Measurements from ENCODE around the gene PFDN4.

The PFDN4 gene

DNA sequence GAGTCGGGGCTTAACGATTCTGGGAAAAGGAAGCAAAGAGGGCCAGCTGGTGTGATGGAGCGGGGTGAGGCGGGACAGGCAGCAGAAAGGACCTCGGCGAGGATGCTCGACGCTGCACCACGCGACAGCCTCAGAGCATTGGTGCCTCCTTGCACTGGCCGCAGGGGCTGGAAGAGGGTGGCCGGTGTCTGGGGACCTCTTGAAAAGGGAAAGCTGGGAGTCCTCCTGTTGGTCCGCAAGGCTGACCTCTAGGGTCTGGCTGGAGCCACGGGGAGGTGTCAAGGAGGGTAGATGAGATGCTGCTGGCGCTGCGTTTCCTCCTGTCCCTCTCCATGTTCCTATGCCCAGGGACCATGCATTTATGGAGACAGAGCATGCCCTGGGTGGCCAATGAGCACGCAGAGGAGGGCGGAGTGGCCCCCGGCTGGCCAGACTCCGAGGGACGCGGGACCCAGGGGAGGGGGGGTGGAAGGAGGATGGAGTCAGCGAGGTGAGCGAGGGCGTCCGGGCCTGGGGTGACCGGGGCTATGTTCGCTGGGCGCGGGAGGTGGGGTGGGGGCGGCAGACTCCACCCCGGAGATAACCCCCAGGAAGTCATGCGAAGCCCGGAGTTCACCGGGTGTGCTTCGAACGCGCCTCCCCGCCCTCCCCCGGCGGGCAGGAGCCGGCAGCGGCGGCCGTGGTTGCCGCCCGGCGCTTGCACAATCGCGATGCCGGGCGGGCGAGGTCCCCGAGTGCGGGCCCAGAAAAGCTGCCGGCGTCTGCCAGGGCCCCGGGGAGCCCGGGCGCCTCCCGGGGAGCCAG lies 34.0 kb upstream of the PFDN4 start, which contains the start of gene CYP24A1:
CYP24A1 (minus strand) TSS at position 334 of the 804 bp plus-strand sequence. CDS start 407 bp downstream, outside the sequence.
- no peak for DNase-seq (ENCODE audit: insufficient read length, low spot score)

DNA sequence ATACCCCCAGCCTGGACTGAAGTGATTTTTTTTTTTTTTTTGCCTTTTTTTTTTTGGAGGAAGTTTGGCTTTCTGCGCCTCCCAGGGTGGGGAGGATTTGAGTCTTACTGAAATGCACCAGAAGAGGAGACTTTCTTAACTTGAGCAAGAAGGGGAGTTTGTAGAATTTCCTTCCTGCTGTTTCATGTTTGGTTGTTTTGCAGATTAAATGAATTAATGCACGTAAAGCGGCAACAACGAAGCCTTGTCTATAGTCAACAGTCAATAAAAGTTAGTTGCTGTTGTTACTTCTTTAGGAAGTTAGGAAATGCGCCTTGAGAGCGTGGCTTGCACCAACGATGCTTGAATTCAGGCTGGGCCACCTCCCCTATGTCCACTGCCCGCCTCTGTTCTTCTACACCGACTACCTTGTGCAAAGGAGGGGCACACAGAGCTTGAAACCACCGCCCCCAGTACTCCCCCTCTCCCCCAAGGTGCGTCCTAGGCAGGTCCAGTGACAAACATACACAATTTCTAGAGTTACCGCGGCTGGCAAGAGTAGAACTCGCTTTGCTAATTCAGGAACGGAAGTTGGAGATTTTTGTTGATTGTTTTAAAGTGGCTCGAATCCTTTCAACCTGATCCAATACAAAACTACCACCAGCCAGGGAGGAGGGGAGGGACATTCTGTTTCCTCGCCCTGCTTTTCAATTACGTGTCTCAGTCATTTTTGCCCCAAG lies 33.3 kb upstream of the PFDN4 start:
- TF ChIP-seq POLR2AphosphoS5 (IDR thresholded peaks at IDR 0.05; ENCODE audit: low read depth, low read length): no peak
- no peak for TF ChIP-seq POLR2A (IDR thresholded peaks at IDR 0.05; ENCODE audit: low read depth, low read length)
- no peak for TF ChIP-seq POU2F2 (IDR thresholded peaks at IDR 0.05; ENCODE audit: low read depth, low read length)
- no peak for TF ChIP-seq PAX5 (IDR thresholded peaks at IDR 0.05; ENCODE audit: insufficient read depth, low read length, severe bottlenecking)
- TF ChIP-seq TAF1 (IDR thresholded peaks at IDR 0.05; ENCODE audit: low read depth, low read length): no peak
- no peak for TF ChIP-seq SPI1 (IDR thresholded peaks at IDR 0.05; ENCODE audit: low read depth, low read length)
- no peak for FAIRE-seq

More for the DNA sequence above, 34.0 kb upstream of the PFDN4 start, which contains the start of gene CYP24A1:
- TF ChIP-seq TAF1 (IDR thresholded peaks at IDR 0.05; ENCODE audit: low read depth, low read length) (no peak), SPI1 (IDR thresholded peaks at IDR 0.05; ENCODE audit: low read depth, low read length) (no peak), POLR2AphosphoS5 (IDR thresholded peaks at IDR 0.05; ENCODE audit: low read depth, low read length) (no peak)
- FAIRE-seq: no peak

DNA sequence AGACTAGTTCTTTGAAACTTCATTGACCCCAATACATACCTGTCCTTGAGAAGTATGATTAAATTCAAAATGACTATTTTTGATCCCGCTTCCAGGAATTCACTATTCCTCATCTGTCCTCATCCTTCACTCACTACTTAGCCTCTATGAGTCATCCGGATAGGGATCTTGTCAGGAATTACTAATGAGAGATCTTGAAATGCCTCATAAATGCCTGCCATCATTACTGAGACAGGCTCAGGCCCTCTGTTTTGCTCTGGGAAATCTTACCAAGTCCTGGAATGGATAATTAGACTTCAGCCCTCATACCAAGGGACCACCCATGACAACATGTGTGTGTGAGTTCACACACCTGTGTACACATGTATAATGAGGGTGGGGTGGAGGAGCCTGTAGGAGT lies 31.3 kb upstream of the PFDN4 start:
- no peak for DNase-seq (ENCODE audit: insufficient read length, low spot score)
- no peak for FAIRE-seq
- no peak for TF ChIP-seq POU2F2 (IDR thresholded peaks at IDR 0.05; ENCODE audit: low read depth, low read length)
- TF ChIP-seq POLR2A (IDR thresholded peaks at IDR 0.05; ENCODE audit: low read depth, low read length): no peak
- TF ChIP-seq SPI1 (IDR thresholded peaks at IDR 0.05; ENCODE audit: low read depth, low read length): no peak
- TF ChIP-seq POLR2AphosphoS5 (IDR thresholded peaks at IDR 0.05; ENCODE audit: low read depth, low read length): no peak
- TF ChIP-seq PAX5 (IDR thresholded peaks at IDR 0.05; ENCODE audit: insufficient read depth, low read length, severe bottlenecking): no peak
- no peak for TF ChIP-seq TAF1 (IDR thresholded peaks at IDR 0.05; ENCODE audit: low read depth, low read length)

More for the DNA sequence above, 33.3 kb upstream of the PFDN4 start:
- no peak for DNase-seq (ENCODE audit: insufficient read length, low spot score)

GRCh38 chr20:54177378-54177777 lies 30.5 kb upstream of the PFDN4 start:
- DNase-seq (ENCODE audit: insufficient read length, low spot score) (no peak), FAIRE-seq (no peak)
- TF ChIP-seq PAX5 (IDR thresholded peaks at IDR 0.05; ENCODE audit: insufficient read depth, low read length, severe bottlenecking): no peak
- no peak for TF ChIP-seq TAF1 (IDR thresholded peaks at IDR 0.05; ENCODE audit: low read depth, low read length)

- DNase-seq (ENCODE audit: insufficient read length, low spot score) (no peak), FAIRE-seq (no peak)
- TF ChIP-seq POLR2A (IDR thresholded peaks at IDR 0.05; ENCODE audit: low read depth, low read length) (no peak), SPI1 (IDR thresholded peaks at IDR 0.05; ENCODE audit: low read depth, low read length) (no peak), TAF1 (IDR thresholded peaks at IDR 0.05; ENCODE audit: low read depth, low read length) (no peak), PAX5 (IDR thresholded peaks at IDR 0.05; ENCODE audit: insufficient read depth, low read length, severe bottlenecking) (no peak), POU2F2 (IDR thresholded peaks at IDR 0.05; ENCODE audit: low read depth, low read length) (no peak), POLR2AphosphoS5 (IDR thresholded peaks at IDR 0.05; ENCODE audit: low read depth, low read length) (no peak)
These were observed 29.6 kb upstream of the PFDN4 start for GRCh38 chr20:54178256-54178655.

DNA sequence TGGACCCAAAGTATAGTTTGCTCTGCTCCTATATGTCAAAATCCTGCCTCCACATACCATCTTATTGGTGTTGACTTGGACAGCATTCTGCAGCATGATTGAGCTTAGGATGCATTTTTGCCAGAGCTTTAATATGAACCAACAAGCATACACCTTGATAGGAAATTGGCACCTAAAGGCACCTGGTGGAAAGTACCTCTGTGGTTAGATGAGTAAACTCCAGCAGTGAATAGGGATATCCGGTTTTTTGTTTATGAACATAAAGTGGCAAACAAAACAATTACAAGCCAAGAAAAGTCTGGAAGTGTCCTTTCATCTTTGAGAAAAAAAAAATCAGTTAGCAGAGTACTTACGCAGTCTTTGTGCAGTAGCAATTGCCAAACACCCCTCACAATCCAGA lies 27.9 kb upstream of the PFDN4 start:
- no peak for FAIRE-seq
- DNase-seq (ENCODE audit: insufficient read length, low spot score): no peak
- TF ChIP-seq SPI1 (IDR thresholded peaks at IDR 0.05; ENCODE audit: low read depth, low read length) (no peak), POLR2AphosphoS5 (IDR thresholded peaks at IDR 0.05; ENCODE audit: low read depth, low read length) (no peak), POLR2A (IDR thresholded peaks at IDR 0.05; ENCODE audit: low read depth, low read length) (no peak), POU2F2 (IDR thresholded peaks at IDR 0.05; ENCODE audit: low read depth, low read length) (no peak), PAX5 (IDR thresholded peaks at IDR 0.05; ENCODE audit: insufficient read depth, low read length, severe bottlenecking) (no peak), TAF1 (IDR thresholded peaks at IDR 0.05; ENCODE audit: low read depth, low read length) (no peak)

DNA sequence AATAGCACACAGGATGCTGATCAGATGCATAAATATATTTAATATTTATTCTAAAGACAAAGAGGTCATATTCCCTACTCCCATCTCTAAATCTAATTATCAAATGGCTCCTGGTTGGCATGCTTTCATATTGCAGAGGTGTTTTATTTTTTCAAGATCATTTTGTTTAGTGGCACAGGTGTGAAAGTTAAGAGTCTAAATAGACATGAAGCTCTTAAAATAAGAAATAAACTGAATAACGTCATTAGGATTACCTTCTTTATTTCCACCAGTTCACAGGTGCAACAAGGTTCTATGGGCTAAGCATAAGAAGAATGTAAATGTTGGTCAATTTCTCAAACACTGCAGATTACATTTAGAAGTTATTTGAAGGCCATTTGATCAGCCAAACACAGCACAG lies 27.0 kb upstream of the PFDN4 start:
- no peak for DNase-seq (ENCODE audit: insufficient read length, low spot score)

GRCh38 chr20:54184071-54184470 lies 23.8 kb upstream of the PFDN4 start:
- no peak for DNase-seq (ENCODE audit: insufficient read length, low spot score)

More for the DNA sequence above, 27.0 kb upstream of the PFDN4 start:
- no peak for FAIRE-seq
- TF ChIP-seq POLR2AphosphoS5 (IDR thresholded peaks at IDR 0.05; ENCODE audit: low read depth, low read length) (no peak), PAX5 (IDR thresholded peaks at IDR 0.05; ENCODE audit: insufficient read depth, low read length, severe bottlenecking) (no peak), POLR2A (IDR thresholded peaks at IDR 0.05; ENCODE audit: low read depth, low read length) (no peak), POU2F2 (IDR thresholded peaks at IDR 0.05; ENCODE audit: low read depth, low read length) (no peak), TAF1 (IDR thresholded peaks at IDR 0.05; ENCODE audit: low read depth, low read length) (no peak), SPI1 (IDR thresholded peaks at IDR 0.05; ENCODE audit: low read depth, low read length) (no peak)

DNA sequence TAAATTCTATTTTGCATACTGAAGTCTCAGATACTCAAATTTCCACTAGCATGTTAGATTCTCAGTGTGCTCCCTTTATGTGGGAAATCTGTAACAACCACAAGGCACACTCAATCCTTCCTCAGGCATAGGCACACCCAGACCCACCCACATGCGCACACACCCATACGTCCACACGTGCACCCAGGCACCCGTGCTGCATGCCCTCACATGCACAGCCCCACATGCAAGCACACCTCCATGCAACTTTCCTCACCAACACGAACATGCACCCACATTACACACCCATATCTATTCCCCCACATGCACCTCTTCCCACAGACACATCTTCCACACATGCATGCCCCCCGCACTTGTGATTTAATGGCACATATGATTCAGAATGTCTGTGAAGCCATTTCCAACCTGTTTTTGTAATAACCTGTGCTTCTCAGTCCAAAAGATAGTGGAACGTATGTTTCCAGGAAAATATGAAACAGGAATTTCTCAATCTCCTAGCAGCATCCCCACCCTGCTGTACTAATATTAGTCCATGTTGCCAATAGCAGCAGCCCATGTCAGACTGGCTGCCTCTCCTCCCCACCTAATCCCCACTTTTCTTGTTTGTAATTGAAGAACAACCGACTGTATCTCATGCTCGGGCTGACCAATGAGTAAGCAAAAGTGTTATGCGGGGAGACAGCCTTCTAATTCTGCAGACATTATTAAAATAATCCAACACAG lies 22.8 kb upstream of the PFDN4 start:
- DNase-seq (ENCODE audit: insufficient read length, low spot score) (no peak), FAIRE-seq (no peak)
- TF ChIP-seq POLR2AphosphoS5 (IDR thresholded peaks at IDR 0.05; ENCODE audit: low read depth, low read length): no peak
- no peak for TF ChIP-seq TAF1 (IDR thresholded peaks at IDR 0.05; ENCODE audit: low read depth, low read length)
- TF ChIP-seq PAX5 (IDR thresholded peaks at IDR 0.05; ENCODE audit: insufficient read depth, low read length, severe bottlenecking): no peak
- no peak for TF ChIP-seq POLR2A (IDR thresholded peaks at IDR 0.05; ENCODE audit: low read depth, low read length)
- TF ChIP-seq POU2F2 (IDR thresholded peaks at IDR 0.05; ENCODE audit: low read depth, low read length): no peak
- no peak for TF ChIP-seq SPI1 (IDR thresholded peaks at IDR 0.05; ENCODE audit: low read depth, low read length)

More at GRCh38 chr20:54184071-54184470, 23.8 kb upstream of the PFDN4 start:
- TF ChIP-seq TAF1 (IDR thresholded peaks at IDR 0.05; ENCODE audit: low read depth, low read length) (no peak), POU2F2 (IDR thresholded peaks at IDR 0.05; ENCODE audit: low read depth, low read length) (no peak), SPI1 (IDR thresholded peaks at IDR 0.05; ENCODE audit: low read depth, low read length) (no peak)
- FAIRE-seq: no peak

All from GM12891 (cell line).